ENCODE results near the gene TLR4. TPM values are rescaled to one million over a fixed set of nuclear protein-coding genes. Genes with fewer than 3 reads are reported as not detected.

Gene TLR4
- total and polyA plus RNA-seq, 2 of the 4 experiments (the other 2 are of a cell fraction) = under 0.01 TPM; not detected in 1

GRCh38 chr9:117697046-117697445 lies 7.2 kb upstream of the TLR4 start:
- no peak overlapping the region for H3K4ac ChIP-seq (ENCODE audit: low read depth, low read length)
- H3K4me1 ChIP-seq (ENCODE audit: control insufficient read depth, insufficient read depth, low read length) = no peaks in the 10 kb centered on the region
- H2AK5ac ChIP-seq (ENCODE audit: low read depth, low read length) = no peak overlapping the region
- no CpG with 5 or more reads among the region's 1 CpG for WGBS, 2 experiments (ENCODE audit: extremely low coverage in 2 of 2, insufficient read length in 1 of 2)
- in situ Hi-C loops (cut with MboI; ENCODE audit: low sequenced_read_pairs) = no loop called here
- no peaks in the 10 kb centered on the region for H3K27me3 ChIP-seq (ENCODE audit: control insufficient read depth, insufficient read depth, low read length)
- POLR2A ChIA-PET (ENCODE audit: unreplicated experiment) = no interaction called here
- no peak overlapping the region for H2AK9ac ChIP-seq (replicated peaks; ENCODE audit: low read depth, low read length, poor library complexity)
- no peak overlapping the region for H2AFZ ChIP-seq (replicated peaks; ENCODE audit: low read length, poor library complexity)
- TF ChIP-seq BHLHE40 (IDR thresholded peaks at IDR 0.05; ENCODE audit: low read depth, low read length) = no peak
- no peak for TF ChIP-seq RAD21 (IDR thresholded peaks at IDR 0.05; ENCODE audit: low read length)
- TF ChIP-seq, protein P1, sequence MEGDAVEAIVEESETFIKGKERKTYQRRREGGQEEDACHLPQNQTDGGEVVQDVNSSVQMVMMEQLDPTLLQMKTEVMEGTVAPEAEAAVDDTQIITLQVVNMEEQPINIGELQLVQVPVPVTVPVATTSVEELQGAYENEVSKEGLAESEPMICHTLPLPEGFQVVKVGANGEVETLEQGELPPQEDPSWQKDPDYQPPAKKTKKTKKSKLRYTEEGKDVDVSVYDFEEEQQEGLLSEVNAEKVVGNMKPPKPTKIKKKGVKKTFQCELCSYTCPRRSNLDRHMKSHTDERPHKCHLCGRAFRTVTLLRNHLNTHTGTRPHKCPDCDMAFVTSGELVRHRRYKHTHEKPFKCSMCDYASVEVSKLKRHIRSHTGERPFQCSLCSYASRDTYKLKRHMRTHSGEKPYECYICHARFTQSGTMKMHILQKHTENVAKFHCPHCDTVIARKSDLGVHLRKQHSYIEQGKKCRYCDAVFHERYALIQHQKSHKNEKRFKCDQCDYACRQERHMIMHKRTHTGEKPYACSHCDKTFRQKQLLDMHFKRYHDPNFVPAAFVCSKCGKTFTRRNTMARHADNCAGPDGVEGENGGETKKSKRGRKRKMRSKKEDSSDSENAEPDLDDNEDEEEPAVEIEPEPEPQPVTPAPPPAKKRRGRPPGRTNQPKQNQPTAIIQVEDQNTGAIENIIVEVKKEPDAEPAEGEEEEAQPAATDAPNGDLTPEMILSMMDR (conservative IDR thresholded peaks at IDR 0.05; ENCODE audit: low read depth, low read length) = no peak
- TF ChIP-seq, protein P2, sequence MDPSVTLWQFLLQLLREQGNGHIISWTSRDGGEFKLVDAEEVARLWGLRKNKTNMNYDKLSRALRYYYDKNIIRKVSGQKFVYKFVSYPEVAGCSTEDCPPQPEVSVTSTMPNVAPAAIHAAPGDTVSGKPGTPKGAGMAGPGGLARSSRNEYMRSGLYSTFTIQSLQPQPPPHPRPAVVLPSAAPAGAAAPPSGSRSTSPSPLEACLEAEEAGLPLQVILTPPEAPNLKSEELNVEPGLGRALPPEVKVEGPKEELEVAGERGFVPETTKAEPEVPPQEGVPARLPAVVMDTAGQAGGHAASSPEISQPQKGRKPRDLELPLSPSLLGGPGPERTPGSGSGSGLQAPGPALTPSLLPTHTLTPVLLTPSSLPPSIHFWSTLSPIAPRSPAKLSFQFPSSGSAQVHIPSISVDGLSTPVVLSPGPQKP (IDR thresholded peaks at IDR 0.05; ENCODE audit: borderline replicate concordance, low read depth, low read length) = no peak
- no TSS peak for BruUV-seq (replicated peaks)
- no peak overlapping the region for H3K27ac ChIP-seq (ENCODE audit: insufficient read depth, low read length)
- H3K56ac ChIP-seq (ENCODE audit: extremely low read depth, insufficient read depth, low read length) = no peak overlapping the region
- H3K9me3 ChIP-seq (ENCODE audit: control insufficient read depth, insufficient read depth, low read length) = peaks cover 13% of the 10 kb centered on the region
- intact Hi-C loops (cut with micrococcal nuclease) = no loop called here
- no peaks in the 10 kb centered on the region for H3K79me1 ChIP-seq (ENCODE audit: low read depth in 1 of 2, low read length in 2 of 2)
- H3K4me2 ChIP-seq (ENCODE audit: low read depth, low read length) = no peak overlapping the region
- H3K9ac ChIP-seq (ENCODE audit: low read depth, low read length) = no peak overlapping the region
- ATAC-seq (ENCODE audit: low read depth) = no peak
- DNase-seq = no peak
- H4K20me1 ChIP-seq (ENCODE audit: insufficient read depth, low read length) = no peaks in the 10 kb centered on the region
- H3K18ac ChIP-seq (ENCODE audit: low read depth, low read length) = no peak overlapping the region
- no peak overlapping the region for H3K23ac ChIP-seq (ENCODE audit: low read depth, low read length)
- no peak overlapping the region for H2BK20ac ChIP-seq (ENCODE audit: low read depth, low read length)
- dilution Hi-C loops (cut with HindIII; ENCODE audit: low sequenced_read_pairs, unreplicated experiment) = no loop called here
- no peak overlapping the region for H2BK5ac ChIP-seq (ENCODE audit: low read depth, low read length, poor library complexity, severe bottlenecking)
- H2BK15ac ChIP-seq (ENCODE audit: low read depth, low read length) = no peak overlapping the region
- H3K4me3 ChIP-seq (ENCODE audit: insufficient read depth, low read depth, low read length) = no peak overlapping the region
- H4K8ac ChIP-seq (ENCODE audit: low read depth in 2 of 2, low read length in 2 of 2) = no peak overlapping the region
- no peak overlapping the region for H4K5ac ChIP-seq (ENCODE audit: low read depth, low read length)
- H4K91ac ChIP-seq (ENCODE audit: insufficient read depth, low read depth, low read length) = no peak overlapping the region
- H3K36me3 ChIP-seq (ENCODE audit: control insufficient read depth, insufficient read depth, low read length) = no peaks in the 10 kb centered on the region
- H3K9me1 ChIP-seq (ENCODE audit: insufficient read depth, low read length) = no peaks in the 10 kb centered on the region
- no peak overlapping the region for H2BK120ac ChIP-seq (ENCODE audit: low read depth, low read length)
- CTCF ChIA-PET = no interaction called here
- H3K14ac ChIP-seq (replicated peaks; ENCODE audit: low read depth, low read length) = no peak overlapping the region
